T-helper 9 cell (primary cell): ENCODE data around the gene FGF19.

Experiments
- DNase-seq: peaks from one replicate; pipeline ENCODE4 v3.0.0-alpha.2; 2020

The FGF19 gene

GRCh38 chr11:69654660-69655478, 49.0 kb downstream of the FGF19 start:
- DNase-seq, result no peak

DNA sequence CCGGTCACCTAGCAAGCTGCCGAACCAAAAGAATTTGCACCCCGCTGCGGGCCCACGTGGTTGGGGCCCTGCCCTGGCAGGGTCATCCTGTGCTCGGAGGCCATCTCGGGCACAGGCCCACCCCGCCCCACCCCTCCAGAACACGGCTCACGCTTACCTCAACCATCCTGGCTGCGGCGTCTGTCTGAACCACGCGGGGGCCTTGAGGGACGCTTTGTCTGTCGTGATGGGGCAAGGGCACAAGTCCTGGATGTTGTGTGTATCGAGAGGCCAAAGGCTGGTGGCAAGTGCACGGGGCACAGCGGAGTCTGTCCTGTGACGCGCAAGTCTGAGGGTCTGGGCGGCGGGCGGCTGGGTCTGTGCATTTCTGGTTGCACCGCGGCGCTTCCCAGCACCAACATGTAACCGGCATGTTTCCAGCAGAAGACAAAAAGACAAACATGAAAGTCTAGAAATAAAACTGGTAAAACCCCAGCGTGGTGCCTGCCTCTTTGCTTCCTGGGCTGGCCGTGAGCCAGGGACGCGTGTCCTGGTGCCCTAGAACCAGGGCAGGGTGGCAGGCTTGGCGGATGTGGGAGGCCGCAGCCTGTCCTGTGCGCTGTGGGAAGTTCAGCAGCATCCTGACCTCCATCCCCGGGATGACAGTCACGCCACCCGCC, 49.7 kb downstream of the FGF19 start:
- DNase-seq, result no peak

- DNase-seq, result no peak
Measured at GRCh38 chr11:69653406-69653960, 50.3 kb downstream of the FGF19 start.

GRCh38 chr11:69652999-69653398, 50.8 kb downstream of the FGF19 start:
- no peak for DNase-seq

DNA sequence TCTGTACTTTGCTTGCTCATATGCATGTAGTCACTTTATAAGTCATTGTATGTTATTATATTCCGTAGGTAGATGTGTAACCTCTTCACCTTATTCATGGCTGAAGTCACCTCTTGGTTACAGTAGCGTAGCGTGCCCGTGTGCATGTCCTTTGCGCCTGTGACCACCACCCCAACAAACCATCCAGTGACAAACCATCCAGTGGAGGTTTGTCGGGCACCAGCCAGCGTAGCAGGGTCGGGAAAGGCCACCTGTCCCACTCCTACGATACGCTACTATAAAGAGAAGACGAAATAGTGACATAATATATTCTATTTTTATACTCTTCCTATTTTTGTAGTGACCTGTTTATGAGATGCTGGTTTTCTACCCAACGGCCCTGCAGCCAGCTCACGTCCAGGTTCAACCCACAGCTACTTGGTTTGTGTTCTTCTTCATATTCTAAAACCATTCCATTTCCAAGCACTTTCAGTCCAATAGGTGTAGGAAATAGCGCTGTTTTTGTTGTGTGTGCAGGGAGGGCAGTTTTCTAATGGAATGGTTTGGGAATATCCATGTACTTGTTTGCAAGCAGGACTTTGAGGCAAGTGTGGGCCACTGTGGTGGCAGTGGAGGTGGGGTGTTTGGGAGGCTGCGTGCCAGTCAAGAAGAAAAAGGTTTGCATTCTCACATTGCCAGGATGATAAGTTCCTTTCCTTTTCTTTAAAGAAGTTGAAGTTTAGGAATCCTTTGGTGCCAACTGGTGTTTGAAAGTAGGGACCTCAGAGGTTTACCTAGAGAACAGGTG, 51.8 kb downstream of the FGF19 start:
- no peak for DNase-seq

- no peak for DNase-seq
Measured at GRCh38 chr11:69650832-69651344, 52.9 kb downstream of the FGF19 start.

DNA sequence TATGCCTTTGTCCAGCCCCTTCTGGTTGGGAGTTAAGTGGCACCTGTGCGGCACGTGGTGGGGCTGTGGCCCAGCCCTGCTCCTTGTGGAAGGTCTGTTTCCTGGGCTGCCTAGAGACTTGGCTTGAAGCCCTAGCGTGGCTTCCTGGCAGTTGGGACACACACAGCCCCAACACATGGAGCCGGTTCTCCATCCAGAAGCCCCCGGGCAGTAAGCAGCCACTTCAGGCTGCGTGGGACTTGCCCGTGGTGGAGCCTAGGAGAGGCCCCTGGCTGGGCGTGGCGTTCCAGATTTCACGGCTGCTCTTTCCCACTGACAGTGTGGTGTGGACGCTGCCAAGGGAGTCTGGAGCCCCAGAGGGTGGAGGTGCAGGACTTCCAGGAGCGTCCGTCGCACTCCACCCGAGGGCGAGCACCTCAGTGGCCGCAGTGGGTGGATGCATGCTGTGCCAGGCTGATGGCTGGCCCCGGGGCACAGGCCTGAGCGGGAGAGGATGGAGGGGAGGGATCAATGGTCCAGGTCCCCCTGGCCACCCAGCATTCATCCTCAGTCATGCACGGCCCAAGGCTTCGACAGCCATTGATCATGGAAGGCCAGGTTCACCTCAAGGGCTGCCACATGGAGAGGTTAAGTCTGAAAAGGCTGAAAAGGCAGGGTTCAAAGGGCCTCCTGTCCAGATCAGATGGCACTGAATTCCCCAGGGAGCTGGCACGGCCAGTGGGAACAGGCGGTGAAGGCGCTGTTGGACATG, 53.6 kb downstream of the FGF19 start:
- no peak for DNase-seq

- no peak for DNase-seq
Measured at GRCh38 chr11:69649576-69649900, 54.3 kb downstream of the FGF19 start.

DNA sequence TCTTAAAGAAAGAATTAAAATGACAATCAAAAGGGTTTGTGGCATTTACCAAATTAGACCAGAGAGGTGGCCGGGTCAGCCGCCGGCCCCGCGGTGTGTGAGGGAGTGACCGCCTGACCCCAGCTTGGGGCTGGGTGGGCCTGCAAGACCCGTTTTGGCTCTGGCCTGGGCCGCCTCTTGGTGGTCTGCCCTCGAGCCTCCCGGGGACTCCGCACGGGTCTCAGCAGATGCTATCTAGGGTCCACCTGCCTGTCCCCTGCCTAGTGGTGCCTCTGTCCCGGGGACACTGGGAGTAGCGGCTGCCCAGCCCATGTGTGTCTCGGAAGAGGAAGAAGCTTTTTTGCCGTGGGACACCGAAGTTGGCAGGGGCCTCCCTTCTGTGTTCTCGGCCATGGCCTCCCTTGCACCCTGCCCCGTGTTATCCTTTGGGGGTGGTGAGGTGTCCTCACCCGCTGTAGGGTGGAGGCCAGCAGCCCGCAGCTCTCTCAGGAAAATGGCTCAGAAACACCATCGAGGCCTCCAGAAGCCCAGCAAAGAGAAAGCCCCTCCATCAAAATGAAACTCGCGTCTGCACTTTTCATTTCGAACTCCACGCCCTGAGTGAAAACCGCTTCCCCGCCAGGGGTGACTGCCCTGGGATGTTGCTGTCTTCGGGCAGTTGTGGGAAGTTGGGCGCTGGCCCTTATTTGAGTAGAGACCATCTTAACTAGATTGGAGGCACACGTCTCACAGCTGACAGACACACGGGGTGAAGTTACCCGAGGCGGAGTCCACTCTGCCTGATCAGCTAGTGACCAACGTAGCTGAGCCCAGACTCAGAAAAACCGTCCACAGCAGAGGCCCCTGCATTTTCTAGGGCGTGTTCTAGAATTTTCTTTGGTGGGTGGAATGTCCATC, 54.9 kb downstream of the FGF19 start:
- no peak for DNase-seq
